Calu3 (cell line): ENCODE measurements around the gene MAMLD1. TPM values are rescaled to one million over a fixed set of nuclear protein-coding genes. Genes with fewer than 3 reads are reported as not detected.

ENCODE experiments used
- BruUV-seq: library from RNA; stranded (reverse); fragments of 400-500 nt; replicated peaks from 2 replicates; lab custom pipeline; 2021; lab: Mats Ljungman, UMichigan
- CTCF ChIA-PET: fragments of 300-600 bp; sonication (Branson Sonifier 250); formaldehyde crosslinking; loops from one replicate; lab custom pipeline; 2022; ENCODE audit warnings: antibody characterized with exemption; lab: Charles Lee
- DNase-seq: peaks from one replicate; pipeline ENCODE4 v3.0.0; 2022
- H3K27ac Mint-ChIP-seq: one replicate; pipeline ENCODE4 v1.8.0; 2022; ENCODE audit warnings: mixed read lengths; ENCODE audit not compliant: unreplicated experiment
- H3K27me3 Mint-ChIP-seq: one replicate; pipeline ENCODE4 v1.8.0; 2022; ENCODE audit warnings: mixed read lengths; ENCODE audit not compliant: unreplicated experiment
- H3K36me3 Mint-ChIP-seq: one replicate; pipeline ENCODE4 v1.8.0; 2022; ENCODE audit warnings: mild to moderate bottlenecking, moderate library complexity, mixed read lengths; ENCODE audit not compliant: insufficient read depth, unreplicated experiment
- H3K4me1 Mint-ChIP-seq: one replicate; pipeline ENCODE4 v1.8.0; 2022; ENCODE audit warnings: mild to moderate bottlenecking, low read depth, mixed read lengths; ENCODE audit not compliant: unreplicated experiment
- H3K4me3 Mint-ChIP-seq: one replicate; pipeline ENCODE4 v1.8.0; 2022; ENCODE audit warnings: mild to moderate bottlenecking, low read depth, moderate library complexity, mixed read lengths; ENCODE audit not compliant: unreplicated experiment
- H3K9me3 Mint-ChIP-seq: one replicate; pipeline ENCODE4 v1.8.0; 2022; ENCODE audit warnings: low read depth, mixed read lengths; ENCODE audit not compliant: unreplicated experiment
- intact Hi-C: fragments of 100-400 bp; cut with micrococcal nuclease; formaldehyde crosslinking; loops from one replicate; pipeline ENCODE4 v1.10.0; 2022; ENCODE audit not compliant: unreplicated experiment
- total RNA-seq: library from RNA; stranded (reverse); gene quantifications from 2 replicates; pipeline ENCODE4 v1.2.3, GENCODE V29; 2022
- TF ChIP-seq, protein P1 (sequence below): fragments of 200-600 bp; IDR thresholded peaks from one replicate; pipeline ENCODE4 v1.8.0; 2022; ENCODE audit warnings: antibody characterized with exemption; ENCODE audit not compliant: unreplicated experiment

MAMLD1 gene
- total RNA-seq, 1 experiment from 2014 or later: 8.8 TPM

- Mint-ChIP-seq H3K27me3 (no peaks in the 10 kb centered on the region), H3K9me3 (no peaks in the 10 kb centered on the region), H3K4me3 (no peak overlapping the region), H3K36me3 (no peaks in the 10 kb centered on the region), H3K4me1 (no peaks in the 10 kb centered on the region), H3K27ac (no peak overlapping the region)
- TF ChIP-seq, protein P1, sequence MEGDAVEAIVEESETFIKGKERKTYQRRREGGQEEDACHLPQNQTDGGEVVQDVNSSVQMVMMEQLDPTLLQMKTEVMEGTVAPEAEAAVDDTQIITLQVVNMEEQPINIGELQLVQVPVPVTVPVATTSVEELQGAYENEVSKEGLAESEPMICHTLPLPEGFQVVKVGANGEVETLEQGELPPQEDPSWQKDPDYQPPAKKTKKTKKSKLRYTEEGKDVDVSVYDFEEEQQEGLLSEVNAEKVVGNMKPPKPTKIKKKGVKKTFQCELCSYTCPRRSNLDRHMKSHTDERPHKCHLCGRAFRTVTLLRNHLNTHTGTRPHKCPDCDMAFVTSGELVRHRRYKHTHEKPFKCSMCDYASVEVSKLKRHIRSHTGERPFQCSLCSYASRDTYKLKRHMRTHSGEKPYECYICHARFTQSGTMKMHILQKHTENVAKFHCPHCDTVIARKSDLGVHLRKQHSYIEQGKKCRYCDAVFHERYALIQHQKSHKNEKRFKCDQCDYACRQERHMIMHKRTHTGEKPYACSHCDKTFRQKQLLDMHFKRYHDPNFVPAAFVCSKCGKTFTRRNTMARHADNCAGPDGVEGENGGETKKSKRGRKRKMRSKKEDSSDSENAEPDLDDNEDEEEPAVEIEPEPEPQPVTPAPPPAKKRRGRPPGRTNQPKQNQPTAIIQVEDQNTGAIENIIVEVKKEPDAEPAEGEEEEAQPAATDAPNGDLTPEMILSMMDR: no peak
- no TSS peak for BruUV-seq
- intact Hi-C loops: no loop called here
- CTCF ChIA-PET: no interaction called here
- DNase-seq: no peak
These were observed 46.6 kb upstream of the MAMLD1 start for GRCh38 chrX:150316564-150316963.

GRCh38 chrX:150323020-150323419 is 40.1 kb upstream of the MAMLD1 start:
- Mint-ChIP-seq H3K4me3 (no peak overlapping the region), H3K4me1 (peaks cover 24% of the 10 kb centered on the region), H3K27me3 (peaks cover 5% of the 10 kb centered on the region), H3K9me3 (peaks cover 5% of the 10 kb centered on the region), H3K27ac (no peak overlapping the region), H3K36me3 (no peaks in the 10 kb centered on the region)
- intact Hi-C loops: no loop called here
- CTCF ChIA-PET: no interaction called here
- TF ChIP-seq, protein P1: no peak
- no peak for DNase-seq
- no TSS peak for BruUV-seq

DNA sequence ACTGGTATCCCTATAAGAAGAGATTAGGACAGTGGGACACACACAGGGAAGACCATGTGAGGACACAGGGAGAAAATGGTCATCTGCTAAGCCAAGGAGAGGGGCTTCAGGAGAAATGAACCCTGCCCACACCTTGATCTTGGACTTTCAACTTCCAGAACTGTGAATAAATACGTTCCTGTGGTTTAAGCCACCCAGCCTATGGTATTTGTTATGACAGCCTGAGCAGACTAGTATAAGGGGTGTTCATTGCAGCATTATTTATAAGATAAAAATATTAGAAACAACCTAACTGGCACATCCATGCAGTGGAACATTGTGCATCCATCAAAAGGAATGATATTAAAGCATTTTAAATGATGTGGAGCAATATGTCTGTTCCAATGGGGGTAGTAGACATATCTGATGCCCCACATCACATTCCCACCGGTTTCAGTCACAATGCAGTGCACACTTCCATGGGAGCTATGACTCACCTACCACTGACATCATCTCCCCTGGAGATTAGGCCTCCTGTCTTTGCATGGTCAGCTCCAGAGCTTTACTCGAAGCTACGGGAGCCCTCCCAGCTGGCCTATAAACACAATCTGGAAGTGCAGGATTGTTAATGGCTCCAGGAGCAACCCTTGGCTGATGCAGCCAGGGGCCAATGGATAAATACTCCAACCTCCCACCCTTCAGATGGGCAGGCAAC is 38.9 kb upstream of the MAMLD1 start:
- BruUV-seq: no TSS peak

DNA sequence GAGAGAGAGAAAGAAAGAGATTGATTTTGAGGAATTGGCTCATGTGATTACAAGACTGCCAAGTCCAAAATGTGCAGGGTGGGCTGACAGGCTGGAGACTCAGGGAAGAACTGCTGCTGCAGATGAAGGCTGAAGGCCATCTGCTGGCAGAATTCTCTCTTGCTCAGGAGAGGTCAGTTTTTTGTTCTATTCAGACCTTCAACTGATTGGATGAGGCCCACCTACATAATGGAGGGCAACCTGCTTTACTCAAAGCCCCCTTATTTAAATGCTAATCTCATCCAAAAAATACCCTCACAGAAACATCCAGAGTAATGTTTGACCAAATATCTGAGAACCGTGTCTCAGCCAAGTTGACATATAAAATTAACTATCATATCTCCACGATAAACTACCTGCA is 38.2 kb upstream of the MAMLD1 start:
- intact Hi-C loops: no loop called here
- Mint-ChIP-seq H3K4me1 (peaks cover 24% of the 10 kb centered on the region), H3K4me3 (peak overlapping the region; percentile 28), H3K27me3 (peaks cover 16% of the 10 kb centered on the region), H3K9me3 (peaks cover 6% of the 10 kb centered on the region), H3K36me3 (no peaks in the 10 kb centered on the region), H3K27ac (no peak overlapping the region)
- no peak for DNase-seq
- no TSS peak for BruUV-seq
- TF ChIP-seq, protein P1: no peak
- CTCF ChIA-PET: interaction anchor here (0.7 to 1.0 kb wide), 2 partner anchors 40 to 133 kb away, joined by 3 read pairs; no protein-coding TSS in a partner anchor

More for the DNA sequence above, 38.9 kb upstream of the MAMLD1 start:
- CTCF ChIA-PET: interaction anchor here (0.7 to 1.0 kb wide), 2 partner anchors 41 to 134 kb away, joined by 3 read pairs; no protein-coding TSS in a partner anchor
- TF ChIP-seq, protein P1: no peak
- H3K27ac Mint-ChIP-seq: no peak overlapping the region
- no peaks in the 10 kb centered on the region for H3K36me3 Mint-ChIP-seq
- peaks cover 24% of the 10 kb centered on the region for H3K4me1 Mint-ChIP-seq
- DNase-seq: peak; percentile 24
- intact Hi-C loops: no loop called here
- H3K9me3 Mint-ChIP-seq: peaks cover 6% of the 10 kb centered on the region
- peak overlapping the region; percentile 28 for H3K4me3 Mint-ChIP-seq
- peaks cover 16% of the 10 kb centered on the region for H3K27me3 Mint-ChIP-seq
